Mesodermal cell (in vitro differentiated cells): Measurements from ENCODE around the gene GTF2H2C_2.
"Not testable (repeated sequence)": the region's sequence is repeated elsewhere in the genome, so short reads cannot be mapped to it uniquely, and the experiment has no call there.

ENCODE experiments used
- H3K27ac ChIP-seq: 2 replicates; pipeline ENCODE4 v1.7.0; 2013; ENCODE audit warnings: mild to moderate bottlenecking, low read depth, low read length, moderate library complexity; ENCODE audit not compliant: severe bottlenecking
- H3K36me3 ChIP-seq: 2 replicates; pipeline ENCODE4 v1.7.1; 2013; ENCODE audit warnings: mild to moderate bottlenecking, low read length, moderate library complexity; ENCODE audit not compliant: control insufficient read depth, insufficient read depth
- H3K4me1 ChIP-seq: one replicate; pipeline ENCODE4 v1.7.1; 2013; ENCODE audit warnings: mild to moderate bottlenecking, low read length; ENCODE audit not compliant: insufficient read depth, control insufficient read depth, poor library complexity, severe bottlenecking
- H3K4me3 ChIP-seq: 2 replicates; pipeline ENCODE4 v1.7.0; 2013; ENCODE audit warnings: low read length, control low read depth, mild to moderate bottlenecking; ENCODE audit not compliant: insufficient read depth, poor library complexity, severe bottlenecking; ENCODE audit errors: extremely low read depth
- H3K9me3 ChIP-seq: 2 replicates; pipeline ENCODE4 v1.7.1; 2013; ENCODE audit warnings: mild to moderate bottlenecking, low read length, moderate library complexity; ENCODE audit not compliant: control insufficient read depth
- WGBS, 2 experiments: methylation state at CpG; one replicate each; pipeline ENCODE4 v1.1.5; 2013; ENCODE audit warnings: missing lambda C conversion rate in 2 of 2; ENCODE audit not compliant: insufficient coverage in 2 of 2; 5-methylcytosine and 5-hydroxymethylcytosine counted together

The GTF2H2C_2 gene

GRCh38 chr5:70469926-70470509 lies 54.9 kb downstream of the GTF2H2C_2 start:
- not testable (repeated sequence) for H3K27ac ChIP-seq, H3K9me3 ChIP-seq, H3K4me3 ChIP-seq, H3K36me3 ChIP-seq, H3K4me1 ChIP-seq
- WGBS, 2 experiments, result no CpG with 5 or more reads among the region's 7 CpGs
